ENCODE results near the gene ATP13A3. TPM values are rescaled to one million over a fixed set of nuclear protein-coding genes. Genes with fewer than 3 reads are reported as not detected.

ATP13A3 gene
- polyA plus RNA-seq, 3 donors from 2014 or later, result 5.2 to 8.5 (median 7.3) TPM

GRCh38 chr3:194354315-194354714 is 132.5 kb downstream of the ATP13A3 start:
- no peaks in the 10 kb centered on the region for H3K36me3 Mint-ChIP-seq
- no peaks in the 10 kb centered on the region for H3K4me1 Mint-ChIP-seq
- no peaks in the 10 kb centered on the region for H3K9me3 Mint-ChIP-seq

More at GRCh38 chr3:194354315-194354714, 132.5 kb downstream of the ATP13A3 start:
- no peak overlapping the region for H3K27ac Mint-ChIP-seq
- no peak for DNase-seq
- H3K27me3 Mint-ChIP-seq (ENCODE audit: low read depth in 3 of 3), result peaks cover 0 to 3% (median 2%) of the 10 kb centered on the region in 3 donors
- no peak overlapping the region for H3K4me3 Mint-ChIP-seq

Other genes starting within 250 kb of the ATP13A3 start
- not detected for gene CPN2, start 135.7 kb downstream of the ATP13A3 start, polyA plus RNA-seq
- not detected for gene LRRC15, start 117.3 kb downstream of the ATP13A3 start, polyA plus RNA-seq
- under 1 TPM in 2 of 3 donors, not detected in 1; 0.20 to 0.37 TPM for gene GP5, start 87.7 kb downstream of the ATP13A3 start, polyA plus RNA-seq
- gene TMEM44, start 146.4 kb upstream of the ATP13A3 start, polyA plus RNA-seq, result 1 to 10 TPM in 2 of 3 donors, not detected in 1; 1.4 TPM
- 10 to 100 TPM in 2 of 3 donors, 1 to 10 TPM in 1; 3.3 to 30.7 (median 11.1) TPM for gene LSG1, start 185.2 kb upstream of the ATP13A3 start, polyA plus RNA-seq
- 10 to 100 TPM; 15.7 to 58.9 (median 28.5) TPM for gene FAM43A, start 198.9 kb upstream of the ATP13A3 start, polyA plus RNA-seq

Data from immature natural killer cell (primary cell).